Upper lobe of left lung (tissue), 4 donors: ENCODE results near the gene YLPM1.

Experiments used
- CTCF ChIP-seq, 6 experiments: fragments of 450-650 bp in 4 of 6; fragments of 200-600 bp in 2 of 6; sonication (generic) in 2 of 6; IDR thresholded peaks; one replicate each; pipeline ENCODE4 v1.5.1; 2016 to 2019; ENCODE audit warnings: antibody characterized with exemption in 6 of 6
- POLR2A ChIP-seq, 4 donors: fragments of 450-650 bp; IDR thresholded peaks; one replicate each; pipeline ENCODE4 v1.5.1; 2016 to 2017; ENCODE audit warnings: antibody characterized with exemption in 4 of 4, mild to moderate bottlenecking in 2 of 4
- POLR2AphosphoS5 ChIP-seq, 2 donors: sonication (generic); formaldehyde crosslinking; IDR thresholded peaks; one replicate each; pipeline ENCODE4 v1.5.1; 2017; ENCODE audit warnings: antibody characterized with exemption in 2 of 2

GRCh38 chr14:74720526-74720925 is 42.6 kb upstream of the YLPM1 start:
- no peak for TF ChIP-seq POLR2A (IDR thresholded peaks at IDR 0.05)
- no peak for TF ChIP-seq CTCF (IDR thresholded peaks at IDR 0.05)
- no peak for TF ChIP-seq POLR2AphosphoS5 (IDR thresholded peaks at IDR 0.05)
